Thyroid gland (tissue), 4 donors: ENCODE results near the gene SYNE4. TPM values are rescaled to one million over a fixed set of nuclear protein-coding genes. Genes with fewer than 3 reads are reported as not detected.
"Not testable (repeated sequence)": the region's sequence is repeated elsewhere in the genome, so short reads cannot be mapped to it uniquely, and the experiment has no call there.

Experiments
- DNase-seq, 2 donors: peaks; one replicate each; pipeline ENCODE4 v3.0.0-alpha.2; 2019
- H3K27ac ChIP-seq, 3 donors: fragments of 200-600 bp; sonication (generic); 1 replicate in 2 of 3; 2 replicates in 1 of 3; pipeline ENCODE4 v1.5.1; 2016 to 2019; ENCODE audit warnings: mild to moderate bottlenecking in 1 of 3, moderate library complexity in 1 of 3
- H3K27me3 ChIP-seq: fragments of 200-600 bp; sonication (generic); one replicate; pipeline ENCODE4 v1.5.1; 2019
- H3K36me3 ChIP-seq, 2 donors: fragments of 200-600 bp; sonication (generic); one replicate each; pipeline ENCODE4 v1.5.1; 2016 to 2019
- H3K4me1 ChIP-seq, 2 donors: fragments of 200-600 bp; sonication (generic); one replicate each; pipeline ENCODE4 v1.5.1; 2017 to 2019
- H3K4me3 ChIP-seq, 3 donors: fragments of 200-600 bp; sonication (generic); replicated peaks in 1 of 3; 1 replicate in 2 of 3; 2 replicates in 1 of 3; pipeline ENCODE4 v1.5.1; 2016; ENCODE audit warnings: mild to moderate bottlenecking in 1 of 3
- H3K9me3 ChIP-seq: fragments of 200-600 bp; sonication (generic); one replicate; pipeline ENCODE4 v1.5.1; 2017
- CTCF ChIP-seq, 6 experiments: fragments of 200-600 bp in 3 of 6; fragments of 450-650 bp in 3 of 6; sonication (generic) in 3 of 6; IDR thresholded peaks; one replicate each; pipeline ENCODE4 v1.5.1; 2016 to 2019; ENCODE audit warnings: antibody characterized with exemption in 6 of 6, mild to moderate bottlenecking in 2 of 6, inconsistent platforms in 1 of 6, moderate library complexity in 1 of 6
- POLR2A ChIP-seq, 2 donors: fragments of 450-650 bp; IDR thresholded peaks; one replicate each; pipeline ENCODE4 v1.6.1; 2017; ENCODE audit warnings: antibody characterized with exemption in 2 of 2, mild to moderate bottlenecking in 2 of 2, moderate library complexity in 1 of 2
- WGBS, 2 donors: methylation state at CpG; one replicate each; pipeline ENCODE4 v1.1.5; 2017; 5-methylcytosine and 5-hydroxymethylcytosine counted together
- intact Hi-C: fragments of 100-400 bp; cut with DNase I; formaldehyde crosslinking; loops from one replicate; pipeline ENCODE4 v1.15.1; 2023
- total RNA-seq, 4 donors: library from RNA; depleted of rRNA; stranded (reverse); fragments of >200 nt; gene quantifications; one replicate each; pipeline ENCODE4 v1.2.3, GENCODE V29; 2016

SYNE4 gene
- total RNA-seq, 4 donors from 2014 or later, result 9.7 to 15.4 (median 12.6) TPM

GRCh38 chr19:36041831-36042230 is 33.2 kb upstream of the SYNE4 start:
- H3K27ac ChIP-seq, result peak overlapping the region in 1 of 3 donors; percentile 12
- peaks cover 0 to 6% of the 10 kb centered on the region in 2 donors for H3K36me3 ChIP-seq
- TF ChIP-seq POLR2A (IDR thresholded peaks at IDR 0.05), result no peak
- no peak for TF ChIP-seq CTCF (IDR thresholded peaks at IDR 0.05)
- peak; percentile 46 to 47 for DNase-seq
- no peaks in the 10 kb centered on the region for H3K27me3 ChIP-seq
- no peaks in the 10 kb centered on the region for H3K9me3 ChIP-seq
- WGBS, 2 donors, result 14 to 22% methylated on average over 3 of the region's 3 CpGs
- H3K4me1 ChIP-seq, result peaks cover 4 to 10% of the 10 kb centered on the region in 2 donors
- intact Hi-C loops, result no loop called here
- H3K4me3 ChIP-seq, result no peak overlapping the region

GRCh38 chr19:36041092-36041491 is 32.5 kb upstream of the SYNE4 start:
- H3K9me3 ChIP-seq, H3K4me3 ChIP-seq, DNase-seq, intact Hi-C loops, H3K36me3 ChIP-seq, H3K27me3 ChIP-seq: not testable (repeated sequence)
- Histone ChIP-seq H3K27ac (peak overlapping the region in 2 of 3 donors; percentile 11 to 18), H3K4me1 (peaks cover 4 to 10% of the 10 kb centered on the region in 2 donors)
- 88 to 91% methylated on average over 6 of the region's 6 CpGs for WGBS, 2 donors

- intact Hi-C loops, result no loop called here
- H3K27ac ChIP-seq, result no peak overlapping the region
- H3K4me3 ChIP-seq, result no peak overlapping the region
- 81% methylated on average over 6 of the region's 6 CpGs for WGBS, 2 donors
- DNase-seq, result no peak
- peaks cover 4 to 10% of the 10 kb centered on the region in 2 donors for H3K4me1 ChIP-seq
- TF ChIP-seq CTCF (IDR thresholded peaks at IDR 0.05), result no peak
- no peak for TF ChIP-seq POLR2A (IDR thresholded peaks at IDR 0.05)
- no peaks in the 10 kb centered on the region for H3K27me3 ChIP-seq
- H3K36me3 ChIP-seq, result peaks cover 0 to 6% of the 10 kb centered on the region in 2 donors
- no peaks in the 10 kb centered on the region for H3K9me3 ChIP-seq
Observed at GRCh38 chr19:36040495-36040894, 31.9 kb upstream of the SYNE4 start.

- 3 to 6% methylated on average over 27 to 35 of the region's 51 CpGs for WGBS, 2 donors
- DNase-seq, result peak in 1 of 2 donors; percentile 14
Observed at GRCh38 chr19:36032251-36033104, 23.9 kb upstream of the SYNE4 start, which contains the start of gene CLIP3. Gene CLIP3 (minus strand): TSS chr19:36032873. CDS start chr19:36032357, 516 bp downstream.

GRCh38 chr19:36031308-36031707 is 22.7 kb upstream of the SYNE4 start:
- Histone ChIP-seq H3K4me3 (no peak overlapping the region), H3K27me3 (no peaks in the 10 kb centered on the region), H3K36me3 (no peaks in the 10 kb centered on the region), H3K9me3 (no peaks in the 10 kb centered on the region), H3K4me1 (peaks cover 4 to 11% of the 10 kb centered on the region in 2 donors), H3K27ac (no peak overlapping the region)
- TF ChIP-seq CTCF (IDR thresholded peaks at IDR 0.05) (no peak), POLR2A (IDR thresholded peaks at IDR 0.05) (no peak)
- intact Hi-C loops, result no loop called here
- DNase-seq, result no peak
- 91 to 94% methylated on average over 6 of the region's 6 CpGs for WGBS, 2 donors

More at GRCh38 chr19:36032251-36033104, 23.9 kb upstream of the SYNE4 start, which contains the start of gene CLIP3:
- intact Hi-C loops, result no loop called here
- no peaks in the 10 kb centered on the region for H3K27me3 ChIP-seq
- H3K4me1 ChIP-seq, result peaks cover 4 to 11% of the 10 kb centered on the region in 2 donors
- no peaks in the 10 kb centered on the region for H3K9me3 ChIP-seq
- H3K36me3 ChIP-seq, result no peaks in the 10 kb centered on the region
- peak within 1 kb of the TSS in 1 of 3 donors; percentile 32 for H3K4me3 ChIP-seq
- H3K27ac ChIP-seq, result peak within 1 kb of the TSS in 1 of 3 donors; percentile 24
- TF ChIP-seq CTCF (IDR thresholded peaks at IDR 0.05) (no peak), POLR2A (IDR thresholded peaks at IDR 0.05) (no peak)
